Measurements from ENCODE around the gene GPR27. TPM values are rescaled to one million over a fixed set of nuclear protein-coding genes. Genes with fewer than 3 reads are reported as not detected.

GPR27 gene, protein sequence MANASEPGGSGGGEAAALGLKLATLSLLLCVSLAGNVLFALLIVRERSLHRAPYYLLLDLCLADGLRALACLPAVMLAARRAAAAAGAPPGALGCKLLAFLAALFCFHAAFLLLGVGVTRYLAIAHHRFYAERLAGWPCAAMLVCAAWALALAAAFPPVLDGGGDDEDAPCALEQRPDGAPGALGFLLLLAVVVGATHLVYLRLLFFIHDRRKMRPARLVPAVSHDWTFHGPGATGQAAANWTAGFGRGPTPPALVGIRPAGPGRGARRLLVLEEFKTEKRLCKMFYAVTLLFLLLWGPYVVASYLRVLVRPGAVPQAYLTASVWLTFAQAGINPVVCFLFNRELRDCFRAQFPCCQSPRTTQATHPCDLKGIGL
- total RNA-seq, result 16.3 TPM

DNA sequence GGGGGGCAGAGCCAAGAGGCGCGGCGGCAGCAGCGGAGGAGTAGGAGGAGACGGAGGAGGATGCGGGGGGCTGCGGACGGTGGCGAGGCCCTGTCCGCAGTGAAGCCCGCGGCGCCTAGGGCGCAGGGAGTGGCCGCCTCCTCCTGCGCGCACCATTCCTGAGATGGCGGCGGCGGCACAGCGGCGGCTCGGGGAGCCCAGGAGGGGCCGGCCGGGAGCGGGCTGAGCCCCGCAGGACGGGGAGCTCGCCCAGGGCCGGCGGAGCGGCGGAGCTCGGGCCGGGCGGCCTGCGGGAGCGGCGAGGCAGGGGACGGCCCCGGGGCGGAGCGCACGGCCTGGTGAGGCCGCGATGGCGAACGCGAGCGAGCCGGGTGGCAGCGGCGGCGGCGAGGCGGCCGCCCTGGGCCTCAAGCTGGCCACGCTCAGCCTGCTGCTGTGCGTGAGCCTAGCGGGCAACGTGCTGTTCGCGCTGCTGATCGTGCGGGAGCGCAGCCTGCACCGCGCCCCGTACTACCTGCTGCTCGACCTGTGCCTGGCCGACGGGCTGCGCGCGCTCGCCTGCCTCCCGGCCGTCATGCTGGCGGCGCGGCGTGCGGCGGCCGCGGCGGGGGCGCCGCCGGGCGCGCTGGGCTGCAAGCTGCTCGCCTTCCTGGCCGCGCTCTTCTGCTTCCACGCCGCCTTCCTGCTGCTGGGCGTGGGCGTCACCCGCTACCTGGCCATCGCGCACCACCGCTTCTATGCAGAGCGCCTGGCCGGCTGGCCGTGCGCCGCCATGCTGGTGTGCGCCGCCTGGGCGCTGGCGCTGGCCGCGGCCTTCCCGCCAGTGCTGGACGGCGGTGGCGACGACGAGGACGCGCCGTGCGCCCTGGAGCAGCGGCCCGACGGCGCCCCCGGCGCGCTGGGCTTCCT lies at the start of gene GPR27:
Gene GPR27 (plus strand): TSS at position 155 of the 909 bp plus-strand sequence. CDS start 195 bp downstream, at position 350.
- DNase-seq (ENCODE audit: low spot score), result no peak

DNA sequence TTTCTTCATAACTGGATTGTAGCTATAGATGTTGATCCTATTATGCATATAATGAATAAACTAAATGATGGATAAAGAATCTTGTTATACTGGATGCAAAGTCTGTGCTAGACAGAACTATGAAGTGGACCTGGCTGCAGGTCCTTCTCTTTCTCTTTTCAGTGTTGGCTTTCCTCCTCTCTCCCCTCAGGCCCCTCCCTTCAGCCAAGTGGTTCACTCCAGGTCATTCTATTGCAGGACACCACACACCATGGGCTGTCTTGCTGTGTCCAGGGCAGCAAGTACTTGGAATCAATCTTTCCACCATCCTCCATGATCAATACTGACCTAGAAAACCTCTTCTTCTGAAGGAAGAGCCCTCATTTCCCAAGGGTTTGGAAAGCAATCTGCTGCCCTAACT lies 48.7 kb upstream of the GPR27 start:
- DNase-seq (ENCODE audit: low spot score), result no peak

DNA sequence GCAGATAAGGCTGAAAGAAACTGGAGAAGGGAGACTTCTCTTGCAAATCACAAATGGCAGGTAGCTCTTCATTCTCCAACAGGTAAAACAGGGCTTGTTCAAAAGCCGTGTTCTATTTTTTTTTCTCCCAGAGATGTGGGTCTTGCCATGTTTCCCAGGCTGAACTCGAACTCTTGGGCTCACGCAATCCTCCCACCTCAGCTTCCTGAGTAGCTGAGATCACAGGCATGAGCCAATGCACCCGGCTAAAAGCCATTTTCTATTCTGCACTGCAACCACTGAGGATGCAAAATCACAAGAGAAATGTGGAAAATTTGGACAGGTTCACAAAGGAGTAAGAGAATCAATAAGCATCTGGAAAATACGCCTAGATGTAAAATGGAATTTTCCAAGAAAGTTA lies 48.0 kb upstream of the GPR27 start:
- DNase-seq (ENCODE audit: low spot score), result no peak

DNA sequence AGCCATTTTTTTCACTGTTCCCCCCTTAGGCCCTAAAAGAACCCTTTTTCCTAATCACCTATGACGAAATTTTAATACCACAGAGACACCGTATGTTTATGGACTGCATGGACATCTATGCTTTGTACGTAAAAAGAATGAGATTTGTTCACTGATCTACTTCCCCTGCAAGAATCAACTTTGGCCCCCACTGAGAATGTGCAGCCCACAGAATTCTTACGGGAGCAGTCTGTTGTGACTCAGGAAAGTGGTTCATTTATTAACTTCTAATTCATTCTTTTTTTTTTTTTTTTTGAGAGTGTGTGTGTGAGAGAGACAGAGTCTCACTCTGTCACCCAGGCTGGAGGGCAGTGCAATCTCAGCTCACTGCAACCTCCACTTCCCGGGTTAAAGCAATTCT lies 46.1 kb upstream of the GPR27 start:
- DNase-seq (ENCODE audit: low spot score), result no peak

DNA sequence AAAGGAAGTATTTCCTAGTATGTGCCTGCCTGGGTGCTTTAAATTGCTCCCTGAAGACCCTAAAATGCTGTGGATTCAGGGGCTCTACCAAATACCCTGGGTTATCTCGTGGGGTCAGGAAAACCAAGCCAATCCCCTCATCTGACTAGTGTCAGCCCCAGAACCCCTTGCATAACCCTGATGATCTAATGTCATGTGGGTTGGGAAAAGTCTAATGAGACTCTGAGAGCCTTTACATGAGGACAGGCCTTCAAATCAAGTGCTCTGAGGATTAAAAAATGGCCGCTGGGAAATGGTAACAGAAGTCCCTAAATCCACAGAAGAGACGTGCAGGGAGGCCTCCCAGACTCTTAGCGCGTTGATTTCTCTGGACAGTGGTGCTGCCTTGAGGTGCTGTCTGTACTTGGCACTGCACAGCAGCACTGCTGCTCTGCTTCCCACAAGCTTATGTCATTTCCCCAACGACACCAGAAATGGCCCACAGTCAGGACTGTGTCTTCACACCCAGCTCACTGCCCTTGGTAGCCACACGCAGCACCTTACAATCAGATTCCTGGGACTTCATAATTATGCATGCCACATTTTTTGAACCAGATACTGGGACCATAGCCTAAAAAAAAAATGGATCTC lies 45.1 kb upstream of the GPR27 start:
- no peak for DNase-seq (ENCODE audit: low spot score)

DNA sequence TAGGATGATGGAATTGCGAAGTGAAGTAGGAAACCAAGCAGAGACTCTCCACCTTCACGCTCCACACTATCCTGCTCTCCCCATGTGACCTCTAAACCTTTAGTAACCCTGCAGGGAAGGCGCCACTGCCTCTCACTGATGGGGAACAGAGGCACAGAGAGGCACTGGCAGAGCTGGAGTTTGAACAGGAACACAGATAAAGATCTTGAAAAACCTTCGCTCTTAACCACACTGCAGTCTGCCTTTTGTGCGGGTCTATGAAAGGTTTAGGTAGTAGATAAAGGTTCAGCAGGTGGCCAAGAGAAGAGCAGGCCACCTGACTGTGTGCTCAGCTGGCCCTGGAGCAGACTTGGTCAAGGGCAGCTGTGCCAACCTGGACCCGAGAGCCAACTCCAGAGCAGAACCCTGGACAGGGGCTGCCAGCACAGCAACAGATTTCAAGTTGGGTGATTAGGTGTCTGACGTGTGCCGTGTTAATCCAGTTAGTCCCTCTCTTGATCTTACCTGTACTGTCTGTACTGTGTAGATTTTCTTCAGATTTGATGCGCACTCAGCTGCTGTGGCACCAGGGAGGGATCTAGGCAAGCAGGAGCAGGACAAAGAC lies 43.6 kb upstream of the GPR27 start:
- DNase-seq (ENCODE audit: low spot score), result no peak

DNA sequence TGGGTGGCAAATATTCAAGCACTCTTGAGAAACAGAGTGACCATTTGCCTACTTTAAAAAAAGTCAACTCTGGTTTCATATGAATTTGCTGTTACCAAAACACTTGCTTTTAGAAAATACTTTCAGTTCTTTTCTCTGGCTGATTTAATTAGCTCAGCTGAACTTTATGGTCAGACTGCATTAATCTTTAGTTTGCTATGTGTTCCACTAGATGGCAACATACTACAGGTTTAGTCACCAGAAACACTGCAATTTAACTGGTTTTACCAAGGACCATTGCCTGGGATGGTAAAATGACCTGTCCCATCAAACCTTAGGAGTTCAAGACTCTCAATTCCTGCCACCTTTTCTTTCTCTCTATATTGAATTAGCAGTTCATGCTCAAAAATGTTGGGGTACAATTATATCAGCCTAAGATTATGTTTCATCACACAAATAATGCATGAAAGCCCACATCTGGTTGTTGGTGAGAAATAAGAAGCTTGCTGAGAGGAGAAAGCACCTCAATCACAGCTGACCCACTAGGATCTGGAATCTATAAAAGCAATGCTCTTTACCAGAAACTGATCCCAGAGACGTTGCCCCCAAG lies 42.7 kb upstream of the GPR27 start:
- no peak for DNase-seq (ENCODE audit: low spot score)

DNA sequence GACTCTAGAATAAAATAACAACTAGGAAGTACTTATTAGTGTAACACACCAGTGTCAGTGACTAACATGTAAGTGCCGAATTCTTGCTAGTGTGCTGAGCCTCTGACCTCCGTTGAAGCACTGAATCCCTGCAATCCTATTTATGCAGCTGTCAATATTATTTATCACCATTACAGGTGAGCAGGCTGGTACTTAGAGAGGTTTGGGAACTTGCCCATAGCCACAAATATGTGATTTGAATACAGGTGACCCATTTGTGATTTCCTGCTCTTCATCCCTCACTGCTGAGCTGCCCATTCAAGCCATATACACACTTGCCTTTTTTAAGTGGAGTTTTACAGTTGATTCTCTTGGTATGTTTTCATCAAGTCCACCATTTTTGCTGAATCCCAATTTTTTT lies 40.6 kb upstream of the GPR27 start:
- DNase-seq (ENCODE audit: low spot score), result no peak

DNA sequence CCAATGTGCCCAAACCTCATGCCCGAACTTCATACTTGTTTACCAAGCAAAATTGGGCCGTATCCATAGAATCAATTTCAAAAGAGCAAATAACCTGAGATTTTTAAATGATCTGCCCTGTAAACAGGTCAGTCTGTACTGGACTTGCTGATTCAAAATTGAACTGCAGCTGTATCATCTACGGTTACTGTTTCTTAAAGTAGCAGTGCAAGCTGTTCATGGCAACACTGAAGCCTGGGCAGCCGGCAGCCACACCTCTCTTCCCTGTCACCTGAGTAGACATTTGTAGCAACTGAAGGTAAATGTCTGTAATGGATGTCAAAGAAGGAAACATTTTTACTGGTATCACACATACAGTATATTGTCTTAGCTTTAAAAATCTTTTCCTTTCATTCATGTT lies 39.1 kb upstream of the GPR27 start:
- DNase-seq (ENCODE audit: low spot score), result no peak

DNA sequence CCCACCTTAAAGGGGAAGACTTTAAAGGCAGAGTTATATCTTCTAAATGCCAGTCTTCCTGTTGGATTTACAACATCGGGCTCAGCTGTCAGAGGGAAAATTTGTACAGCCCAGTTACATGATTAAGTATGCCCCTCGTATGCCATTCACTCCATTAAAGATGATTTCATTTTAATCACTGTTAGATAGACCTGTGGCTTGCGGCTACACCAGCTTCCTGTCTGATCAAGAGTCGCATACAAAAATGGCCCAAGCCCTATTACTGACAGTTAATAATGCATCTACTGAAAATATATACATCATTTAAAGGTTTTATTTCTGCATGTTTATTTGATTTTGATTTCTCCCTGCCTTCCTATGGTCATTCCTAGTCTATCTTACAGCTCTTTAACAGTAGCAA lies 35.6 kb upstream of the GPR27 start:
- DNase-seq (ENCODE audit: low spot score), result no peak

DNA sequence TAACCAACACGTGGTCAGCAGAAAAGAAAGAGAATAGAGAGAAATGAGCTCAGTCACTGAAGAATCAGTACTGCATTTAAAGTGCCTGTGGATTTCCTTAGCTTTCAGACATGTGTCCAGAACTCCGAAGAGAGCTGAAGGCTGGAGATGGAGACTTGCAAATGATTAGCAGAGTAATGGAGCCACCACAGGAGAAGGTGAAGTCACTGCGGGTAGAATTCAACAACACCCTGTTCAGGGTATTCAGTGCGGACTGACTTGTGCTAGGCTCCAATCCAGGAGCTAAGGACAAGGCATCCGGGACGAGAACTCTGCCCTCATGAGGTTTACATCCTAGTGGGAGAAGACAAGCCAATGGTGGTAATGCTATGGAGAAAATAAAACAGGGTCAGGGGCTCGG lies 32.7 kb upstream of the GPR27 start:
- no peak for DNase-seq (ENCODE audit: low spot score)

DNA sequence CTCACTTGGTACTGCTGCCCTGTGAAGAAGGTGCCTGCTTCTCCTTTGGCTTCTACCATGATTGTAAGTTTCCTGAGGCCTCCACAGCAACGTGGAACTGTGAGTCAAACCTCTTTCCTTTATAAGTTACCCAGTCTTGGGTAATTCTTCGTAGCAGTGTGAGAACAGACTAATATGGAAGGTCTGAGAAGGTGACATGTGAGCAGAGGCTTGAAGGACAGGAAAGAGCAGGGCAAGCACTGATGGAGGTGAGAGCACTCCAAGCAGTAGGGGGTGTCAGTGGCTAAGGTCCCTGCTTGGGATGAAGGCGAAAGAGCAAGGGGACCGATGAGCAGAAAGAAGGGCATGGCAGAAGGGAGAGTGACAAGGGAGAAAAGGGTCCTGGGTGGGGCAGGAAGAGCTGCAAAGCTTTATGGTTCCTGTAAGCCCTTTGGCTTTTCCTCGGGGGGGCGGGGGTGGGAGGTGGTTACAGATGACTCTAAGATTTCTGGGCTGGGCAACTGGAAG lies 32.0 kb upstream of the GPR27 start:
- no peak for DNase-seq (ENCODE audit: low spot score)

DNA sequence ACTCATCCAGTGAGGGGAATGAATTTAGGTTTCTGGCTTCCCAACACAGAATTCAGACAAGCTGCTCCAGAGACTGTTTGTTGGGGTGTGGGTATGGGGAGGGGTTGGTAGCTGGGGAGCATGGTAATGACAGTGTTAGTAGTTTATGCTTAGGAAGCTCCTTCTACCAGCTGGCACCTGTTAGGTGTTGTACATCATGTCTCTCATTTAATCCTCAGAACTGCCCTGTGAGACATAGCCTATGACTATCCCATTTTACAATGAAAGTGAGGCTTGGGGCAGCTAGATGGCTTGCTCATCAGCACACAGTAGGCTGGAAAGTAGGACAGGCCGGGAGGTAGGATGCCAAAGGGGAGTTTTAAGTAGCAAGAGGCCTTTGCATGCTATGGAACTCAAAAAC lies 31.0 kb upstream of the GPR27 start:
- DNase-seq (ENCODE audit: low spot score), result no peak

DNA sequence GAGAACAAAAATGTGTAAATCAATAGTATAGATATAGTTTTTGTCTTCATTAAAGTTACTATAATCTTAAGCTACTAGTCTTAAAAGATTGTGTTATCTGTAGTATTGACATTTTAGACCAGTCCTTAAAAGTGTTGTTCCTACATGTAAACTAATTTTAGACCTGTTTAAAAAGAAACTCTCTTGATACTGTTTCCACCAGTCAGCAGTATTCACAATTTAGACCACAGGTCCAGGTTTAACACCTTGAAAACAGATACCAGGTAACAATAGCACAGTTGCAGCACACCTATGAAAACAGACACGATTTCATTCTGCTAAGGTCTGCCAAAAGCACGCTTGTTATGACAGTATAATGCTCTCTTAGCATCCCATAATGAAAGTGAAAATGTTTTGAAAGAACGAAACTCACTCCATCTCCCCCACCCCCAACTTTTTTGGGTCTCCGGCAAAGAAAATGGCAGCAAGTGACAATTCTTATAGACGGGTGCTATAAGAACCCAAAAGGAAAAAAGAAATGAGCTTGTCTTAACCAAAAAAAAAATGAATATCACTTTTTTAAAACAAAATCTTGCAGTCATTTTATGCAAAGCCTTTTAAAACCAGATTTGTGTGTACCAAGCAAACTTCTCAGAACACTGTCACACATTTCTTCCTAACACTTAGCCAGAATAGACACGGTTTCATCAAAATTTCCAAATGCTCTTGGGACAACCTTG lies 30.0 kb upstream of the GPR27 start:
- DNase-seq (ENCODE audit: low spot score), result no peak

DNA sequence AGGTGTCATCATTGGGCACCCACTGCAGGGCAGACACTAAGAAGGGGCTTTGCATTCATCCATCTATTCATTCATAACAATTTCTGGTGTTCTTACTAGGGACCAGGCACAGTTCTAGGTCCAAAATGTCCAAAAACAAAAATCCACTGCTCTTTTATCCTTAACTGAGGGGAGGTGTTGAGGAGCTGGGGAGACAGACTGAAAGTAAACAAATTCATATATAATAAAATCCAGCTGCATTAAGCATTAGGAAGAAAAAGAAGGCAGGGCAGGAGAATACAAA lies 29.5 kb upstream of the GPR27 start:
- DNase-seq (ENCODE audit: low spot score), result no peak

DNA sequence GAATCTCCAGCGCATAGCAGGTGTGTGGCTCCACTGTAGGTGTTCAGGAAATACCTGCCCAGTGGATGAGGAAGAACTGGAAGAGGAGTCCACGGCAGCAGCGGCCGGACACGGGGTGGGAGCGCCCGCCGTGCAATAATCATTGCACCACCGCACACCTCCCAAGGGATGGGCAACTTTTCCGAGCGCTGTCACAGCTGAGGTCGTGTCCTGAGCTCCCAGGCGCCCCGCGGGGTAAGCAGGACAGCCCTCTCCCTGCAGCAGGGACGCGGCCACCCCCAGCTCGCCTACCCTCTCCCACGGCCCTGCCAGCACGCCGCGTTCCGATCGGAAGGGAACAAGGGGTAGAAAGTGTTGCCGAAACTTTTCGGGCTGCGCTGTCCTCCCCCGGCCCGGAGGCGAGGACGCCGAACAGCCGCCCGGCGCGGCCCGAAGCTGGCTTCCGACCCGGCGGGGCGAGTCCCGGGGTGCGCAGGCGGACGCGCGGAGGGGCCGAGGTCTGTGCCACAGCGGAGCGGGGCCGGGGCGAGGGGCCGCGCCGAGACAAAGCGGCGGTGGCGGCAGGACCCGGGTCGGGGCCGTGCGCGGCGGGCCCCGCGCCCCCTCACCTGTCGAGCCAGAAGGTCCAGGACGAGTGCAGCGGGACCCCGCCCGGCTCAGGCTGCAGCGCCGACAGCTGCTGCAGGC lies 28.9 kb upstream of the GPR27 start:
- DNase-seq (ENCODE audit: low spot score), result peak; percentile 51

DNA sequence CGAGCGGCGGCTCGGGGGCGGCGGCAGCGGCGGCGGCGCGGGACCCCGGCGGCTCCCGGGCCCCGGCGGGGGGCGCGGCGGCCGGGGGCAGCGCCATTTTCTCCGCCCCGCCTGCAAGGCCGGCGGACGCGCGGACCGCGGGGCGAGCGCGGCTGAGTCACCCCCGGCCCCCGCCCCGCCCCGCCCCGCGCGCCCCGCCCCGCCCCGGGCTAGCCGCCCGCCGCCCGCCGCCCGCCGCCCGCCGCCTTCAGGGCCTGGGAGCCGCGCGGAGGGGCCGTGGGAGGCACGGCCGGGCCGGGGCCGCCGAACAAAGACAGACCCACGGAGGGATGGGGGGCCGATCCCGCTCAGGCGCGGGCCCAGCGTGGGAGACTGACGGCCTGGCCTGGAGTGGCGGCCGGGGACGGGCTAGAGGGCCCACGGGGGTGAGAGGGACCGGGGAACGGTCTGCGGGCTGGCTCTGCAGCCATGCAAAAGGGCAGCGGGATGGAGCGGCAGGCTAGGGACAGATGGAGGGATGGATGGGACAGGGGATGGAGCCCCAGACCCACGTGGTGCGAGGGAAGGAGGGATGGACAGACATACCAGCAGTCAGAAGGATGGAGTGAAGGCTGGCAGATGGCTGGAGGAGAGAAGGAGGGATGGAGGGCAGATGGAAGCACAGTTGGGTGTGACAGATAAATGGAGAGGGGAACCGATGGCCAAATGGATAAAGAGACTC lies 28.2 kb upstream of the GPR27 start, which contains the start of gene EIF4E3:
Gene EIF4E3 (minus strand): TSS at position 132 of the 721 bp plus-strand sequence. CDS start 35 bp downstream, at position 97.
- peak; percentile 46 for DNase-seq (ENCODE audit: low spot score)

DNA sequence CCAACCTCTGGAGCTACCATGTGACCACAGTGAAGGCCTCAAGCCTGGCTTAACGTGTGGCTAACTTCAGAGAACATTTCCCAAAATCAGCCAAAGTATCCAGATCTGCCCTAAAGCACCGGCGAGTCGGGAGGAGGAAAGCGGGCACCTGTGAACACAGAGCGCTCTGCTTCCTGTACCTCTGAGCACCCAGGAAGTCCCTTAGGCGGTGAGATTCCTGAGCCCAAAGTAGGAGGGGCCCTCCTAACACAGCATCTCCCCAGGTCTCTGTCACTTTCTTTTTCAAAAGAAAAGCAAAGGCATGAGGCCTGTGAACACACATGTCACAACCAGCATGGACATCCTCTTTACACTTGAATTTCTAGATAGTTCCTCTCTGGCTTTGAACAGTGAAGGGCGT lies 27.5 kb upstream of the GPR27 start:
- no peak for DNase-seq (ENCODE audit: low spot score)

DNA sequence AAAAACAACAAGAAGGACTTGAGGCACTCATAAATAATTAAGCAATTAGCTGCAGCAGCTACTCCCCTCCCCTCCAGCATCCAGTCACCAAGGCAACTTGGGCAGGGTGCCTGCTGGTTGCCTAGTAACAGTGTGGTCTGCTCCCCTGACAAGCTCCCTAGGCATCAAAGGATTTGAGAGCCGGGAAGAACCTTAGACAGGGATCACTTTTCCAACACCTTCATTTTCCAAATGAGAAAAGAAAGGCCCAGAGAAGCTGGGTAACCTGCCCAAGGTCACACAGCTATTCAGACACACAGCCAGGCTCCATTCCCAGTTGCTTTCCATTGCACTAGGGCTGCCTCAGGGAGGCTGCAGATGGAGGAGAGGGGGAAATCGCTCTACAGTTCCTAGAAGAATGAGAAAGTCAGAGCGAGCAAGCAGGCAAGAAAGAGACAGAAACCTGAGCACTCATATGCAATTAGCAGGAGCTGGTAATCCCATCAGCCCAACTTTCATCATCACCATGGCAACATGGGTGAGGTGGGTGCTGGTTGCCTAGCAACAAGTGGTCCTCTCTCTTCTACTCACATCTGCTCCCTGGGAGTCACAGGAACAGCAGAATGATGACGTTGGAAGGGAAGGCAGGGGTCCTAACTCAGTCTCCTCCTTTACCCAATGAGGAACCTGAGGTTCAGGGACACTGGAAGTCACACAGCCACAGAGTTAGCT lies 24.9 kb upstream of the GPR27 start:
- no peak for DNase-seq (ENCODE audit: low spot score)
